KMS-11 (cell line): ENCODE measurements around the gene DBNL.

ENCODE experiments used
- H2AFZ ChIP-seq: fragments of 200-600 bp; sonication (generic); 2 replicates; pipeline ENCODE4 v1.6.1; 2016; ENCODE audit warnings: antibody characterized with exemption, mixed run types, low read depth
- H3K27ac ChIP-seq: fragments of 200-600 bp; sonication (generic); 2 replicates; pipeline ENCODE4 v1.6.1; 2016; ENCODE audit warnings: mild to moderate bottlenecking, mixed run types
- H3K27me3 ChIP-seq: fragments of 200-600 bp; sonication (generic); 2 replicates; pipeline ENCODE4 v1.6.1; 2017; ENCODE audit warnings: mild to moderate bottlenecking, low read depth, mixed run types, moderate library complexity; ENCODE audit not compliant: insufficient read depth
- H3K36me3 ChIP-seq: fragments of 200-600 bp; sonication (generic); 2 replicates; pipeline ENCODE4 v1.6.1; 2017; ENCODE audit warnings: mild to moderate bottlenecking, mixed run types; ENCODE audit not compliant: insufficient read depth
- H3K4me1 ChIP-seq: fragments of 200-600 bp; sonication (generic); 2 replicates; pipeline ENCODE4 v1.6.1; 2016; ENCODE audit warnings: mild to moderate bottlenecking, low read depth, mixed run types; ENCODE audit not compliant: poor library complexity, severe bottlenecking
- H3K4me2 ChIP-seq: fragments of 200-600 bp; sonication (generic); 2 replicates; pipeline ENCODE4 v1.7.0; 2016; ENCODE audit warnings: mild to moderate bottlenecking, mixed run types
- H3K4me3 ChIP-seq: fragments of 200-600 bp; sonication (generic); IDR thresholded peaks from 2 replicates; pipeline ENCODE4 v1.6.1; 2017; ENCODE audit warnings: low read depth, low read length, mixed read lengths; ENCODE audit not compliant: insufficient read depth
- H3K79me2 ChIP-seq: fragments of 200-600 bp; sonication (generic); 2 replicates; pipeline ENCODE4 v1.6.1; 2016; ENCODE audit warnings: low read depth, mixed run types; ENCODE audit not compliant: insufficient read depth
- H3K9ac ChIP-seq: fragments of 200-600 bp; sonication (generic); 2 replicates; pipeline ENCODE4 v1.6.1; 2016; ENCODE audit warnings: mild to moderate bottlenecking, mixed run types
- H4K20me1 ChIP-seq: fragments of 200-600 bp; sonication (generic); 2 replicates; pipeline ENCODE4 v1.6.1; 2016; ENCODE audit warnings: mild to moderate bottlenecking, mixed run types; ENCODE audit not compliant: insufficient read depth
- TF ChIP-seq, protein P1 (sequence below): fragments of 200-600 bp; sonication (generic); conservative IDR thresholded peaks from 2 replicates; pipeline ENCODE4 v1.6.1; 2017; ENCODE audit warnings: low read depth, mild to moderate bottlenecking, antibody characterized with exemption, low read length, moderate library complexity, mixed read lengths

The DBNL gene

DNA sequence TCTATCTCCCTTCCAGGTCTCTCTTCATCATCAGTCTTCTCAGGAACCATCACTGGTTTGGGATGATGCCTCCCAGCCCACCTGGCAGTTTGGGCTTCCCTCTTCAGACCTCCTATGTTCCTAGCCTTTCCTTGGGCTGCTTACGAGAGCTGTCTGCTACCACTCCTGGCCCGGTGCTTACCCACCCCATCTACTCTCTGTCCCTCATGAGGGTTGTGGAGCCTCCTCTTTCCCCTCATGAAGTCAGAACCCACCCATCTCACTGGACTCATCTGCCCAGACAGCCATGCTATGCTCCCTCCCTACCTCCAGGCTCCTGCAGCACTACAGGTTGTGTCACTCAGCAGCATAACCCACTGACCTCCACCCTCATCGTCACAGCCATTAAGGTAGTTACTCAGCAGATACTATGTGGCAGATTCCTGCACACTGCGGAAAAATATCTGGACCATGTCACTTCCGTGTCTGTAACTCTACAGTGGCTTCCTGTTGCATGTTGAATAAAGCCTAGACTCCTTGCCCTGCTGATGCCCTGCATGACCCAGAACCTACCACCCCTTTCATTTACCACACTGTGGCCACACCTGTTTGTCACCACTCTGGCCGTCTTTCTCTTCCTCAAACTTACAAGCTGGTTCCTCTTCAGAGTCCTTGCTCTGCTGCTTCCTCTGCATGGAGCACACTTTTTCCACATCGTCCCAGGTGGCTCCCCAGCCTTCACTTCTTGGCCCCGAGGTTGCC, 2.0 kb downstream of the DBNL start:
- Histone ChIP-seq H3K4me1 (peaks cover 32% of the 10 kb centered on the region), H3K79me2 (peaks cover 42% of the 10 kb centered on the region), H2AFZ (no peak overlapping the region), H3K9ac (no peak overlapping the region), H3K27me3 (no peaks in the 10 kb centered on the region), H3K36me3 (no peaks in the 10 kb centered on the region), H3K27ac (no peak overlapping the region), H3K4me2 (peak overlapping the region; percentile 95; the same call in 1 of the 2 replicates), H4K20me1 (no peaks in the 10 kb centered on the region), H3K4me3 (no peak overlapping the region)
- TF ChIP-seq, protein P1, sequence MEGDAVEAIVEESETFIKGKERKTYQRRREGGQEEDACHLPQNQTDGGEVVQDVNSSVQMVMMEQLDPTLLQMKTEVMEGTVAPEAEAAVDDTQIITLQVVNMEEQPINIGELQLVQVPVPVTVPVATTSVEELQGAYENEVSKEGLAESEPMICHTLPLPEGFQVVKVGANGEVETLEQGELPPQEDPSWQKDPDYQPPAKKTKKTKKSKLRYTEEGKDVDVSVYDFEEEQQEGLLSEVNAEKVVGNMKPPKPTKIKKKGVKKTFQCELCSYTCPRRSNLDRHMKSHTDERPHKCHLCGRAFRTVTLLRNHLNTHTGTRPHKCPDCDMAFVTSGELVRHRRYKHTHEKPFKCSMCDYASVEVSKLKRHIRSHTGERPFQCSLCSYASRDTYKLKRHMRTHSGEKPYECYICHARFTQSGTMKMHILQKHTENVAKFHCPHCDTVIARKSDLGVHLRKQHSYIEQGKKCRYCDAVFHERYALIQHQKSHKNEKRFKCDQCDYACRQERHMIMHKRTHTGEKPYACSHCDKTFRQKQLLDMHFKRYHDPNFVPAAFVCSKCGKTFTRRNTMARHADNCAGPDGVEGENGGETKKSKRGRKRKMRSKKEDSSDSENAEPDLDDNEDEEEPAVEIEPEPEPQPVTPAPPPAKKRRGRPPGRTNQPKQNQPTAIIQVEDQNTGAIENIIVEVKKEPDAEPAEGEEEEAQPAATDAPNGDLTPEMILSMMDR: no peak

DNA sequence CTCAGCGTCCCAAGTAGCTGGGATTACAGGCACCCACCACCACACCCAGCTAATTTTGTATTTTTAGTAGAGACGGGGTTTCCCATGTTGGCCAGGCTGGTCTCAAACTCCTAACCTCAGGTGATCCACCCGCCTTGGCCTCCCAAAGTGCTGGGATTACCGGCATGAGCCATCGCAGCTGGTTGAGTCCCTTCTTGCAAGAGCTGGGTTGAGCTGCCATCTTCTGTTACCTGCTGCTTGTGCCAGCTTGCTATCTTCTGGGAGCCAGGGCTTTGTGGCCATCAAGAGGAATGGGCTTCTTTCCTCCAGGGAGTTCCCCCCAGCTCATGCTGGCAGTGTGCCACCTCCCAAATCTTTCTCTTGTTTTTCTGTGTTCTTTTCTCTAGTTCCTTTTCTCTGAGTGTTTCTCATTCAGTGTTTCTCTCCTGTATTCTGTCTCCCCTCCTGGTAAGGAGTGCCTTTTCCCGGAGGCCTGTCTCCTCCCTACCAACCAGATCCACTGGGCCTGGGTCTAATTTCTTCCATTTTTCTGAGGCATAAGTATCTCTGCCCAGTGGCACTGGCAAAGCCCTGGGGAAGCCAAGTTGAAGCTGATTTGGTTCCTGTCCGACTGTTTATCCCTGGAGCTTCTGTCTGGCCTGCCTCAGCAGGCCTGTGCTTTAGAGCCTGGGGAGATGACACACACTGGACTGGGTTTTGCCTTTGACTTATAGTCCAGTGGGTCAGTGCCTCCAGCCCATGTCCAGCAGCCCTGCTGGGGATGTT, 3.7 kb downstream of the DBNL start:
- H2AFZ ChIP-seq: no peak overlapping the region
- no peaks in the 10 kb centered on the region for H4K20me1 ChIP-seq
- peaks cover 42% of the 10 kb centered on the region for H3K79me2 ChIP-seq
- H3K4me1 ChIP-seq: peaks cover 32% of the 10 kb centered on the region
- H3K4me3 ChIP-seq: no peak overlapping the region
- H3K4me2 ChIP-seq: no peak overlapping the region
- H3K9ac ChIP-seq: no peak overlapping the region
- no peaks in the 10 kb centered on the region for H3K27me3 ChIP-seq
- TF ChIP-seq, protein P1: no peak
- no peak overlapping the region for H3K27ac ChIP-seq
- peaks cover 3% of the 10 kb centered on the region; the same call in 1 of the 2 replicates for H3K36me3 ChIP-seq

DNA sequence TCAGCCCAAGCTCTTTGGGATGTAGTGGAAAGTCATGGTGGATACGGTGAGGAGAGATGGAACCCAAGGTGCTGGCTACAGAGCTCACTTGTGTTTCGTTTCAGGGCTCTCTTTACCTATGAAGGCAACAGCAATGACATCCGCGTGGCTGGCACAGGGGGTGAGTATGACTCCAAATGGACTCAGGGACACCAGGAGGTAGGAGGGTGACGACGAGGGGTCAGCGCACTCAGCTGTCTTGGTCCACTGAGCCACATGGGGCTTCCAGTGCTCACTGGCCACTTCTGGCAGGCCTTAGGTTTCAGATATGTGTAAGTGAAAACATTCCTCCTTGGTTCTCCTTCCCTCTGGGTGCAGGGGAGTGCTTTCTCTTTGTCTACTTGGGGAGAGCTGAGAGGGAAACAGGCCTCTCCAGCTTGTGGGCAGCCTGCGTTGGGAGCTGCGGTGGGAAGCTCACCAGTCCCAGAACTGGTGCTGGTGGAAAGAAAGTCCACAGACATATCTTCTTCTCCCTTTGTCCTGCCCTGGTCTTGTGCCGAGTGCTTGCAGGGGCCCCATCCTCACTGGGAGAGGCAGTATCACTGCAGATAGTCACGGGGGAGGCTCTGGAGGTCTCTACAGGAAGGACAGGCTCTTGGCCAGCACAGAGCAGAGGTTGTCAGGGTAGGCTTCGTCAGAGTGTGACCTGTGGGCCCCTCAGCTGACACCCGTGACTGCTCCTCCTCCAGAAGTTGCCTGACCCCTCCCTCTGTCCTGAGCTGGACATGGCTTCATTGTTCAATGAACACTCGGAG, 5.8 kb downstream of the DBNL start:
- peaks cover 3% of the 10 kb centered on the region; the same call in 1 of the 2 replicates for H3K36me3 ChIP-seq

More for the DNA sequence above, 5.8 kb downstream of the DBNL start:
- H4K20me1 ChIP-seq: no peaks in the 10 kb centered on the region
- peaks cover 34% of the 10 kb centered on the region for H3K79me2 ChIP-seq
- H3K27ac ChIP-seq: no peak overlapping the region
- H3K4me2 ChIP-seq: no peak overlapping the region
- H3K4me3 ChIP-seq: no peak overlapping the region
- H2AFZ ChIP-seq: no peak overlapping the region
- H3K27me3 ChIP-seq: no peaks in the 10 kb centered on the region
- TF ChIP-seq, protein P1: no peak
- H3K4me1 ChIP-seq: peaks cover 23% of the 10 kb centered on the region
- H3K9ac ChIP-seq: no peak overlapping the region
